ENCODE data around the gene DBP.
A peak's percentile ranks its signal among the peaks of the same experiment; 100 is the strongest.

Gene DBP

DNA sequence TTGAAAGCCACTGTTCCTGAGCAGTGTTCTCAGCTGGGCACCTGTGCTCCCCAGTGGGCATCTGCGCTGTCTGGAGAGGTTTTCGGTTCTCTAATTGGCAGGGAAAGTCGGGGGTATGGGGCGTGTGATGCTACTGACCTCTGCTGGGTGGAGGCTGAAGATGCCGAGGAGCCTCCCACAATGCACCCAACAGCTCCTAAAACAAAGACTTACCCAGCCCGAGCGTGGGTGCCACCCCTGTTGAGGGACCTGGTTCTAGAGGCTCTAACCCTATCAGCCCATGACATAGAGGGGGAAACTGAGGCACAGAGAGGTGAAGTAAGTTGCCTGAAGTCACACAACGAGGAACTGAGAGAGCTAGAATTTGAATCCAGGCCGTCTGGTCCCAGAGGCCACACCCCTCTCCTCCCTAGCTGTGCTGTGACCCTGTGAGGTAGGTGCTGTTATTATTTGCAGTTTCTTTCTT lies 28.3 kb downstream of the DBP start (continued):
- TF ChIP-seq, protein P1, sequence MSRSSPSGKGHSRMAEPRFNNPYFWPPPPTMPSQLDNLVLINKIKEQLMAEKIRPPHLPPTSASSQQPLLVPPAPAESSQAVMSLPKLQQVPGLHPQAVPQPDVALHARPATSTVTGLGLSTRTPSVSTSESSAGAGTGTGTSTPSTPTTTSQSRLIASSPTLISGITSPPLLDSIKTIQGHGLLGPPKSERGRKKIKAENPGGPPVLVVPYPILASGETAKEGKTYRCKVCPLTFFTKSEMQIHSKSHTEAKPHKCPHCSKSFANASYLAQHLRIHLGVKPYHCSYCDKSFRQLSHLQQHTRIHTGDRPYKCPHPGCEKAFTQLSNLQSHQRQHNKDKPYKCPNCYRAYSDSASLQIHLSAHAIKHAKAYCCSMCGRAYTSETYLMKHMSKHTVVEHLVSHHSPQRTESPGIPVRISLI (tag by site-specific recombination; IDR thresholded peaks at IDR 0.05) = no peak
- TF ChIP-seq ZNF366 (tag by site-specific recombination; conservative IDR thresholded peaks at IDR 0.05) = no peak
- no peak for TF ChIP-seq ZNF223 (tag by site-specific recombination; IDR thresholded peaks at IDR 0.05)
- no peak for TF ChIP-seq ZSCAN30 (tag by site-specific recombination; IDR thresholded peaks at IDR 0.05)
- TF ChIP-seq EGR2 (tag by site-specific recombination; IDR thresholded peaks at IDR 0.05; ENCODE audit: low read depth) = 0 out of 2 replicates have a peak, but pooled peaks have one; percentile 33
- no peak for TF ChIP-seq ZNF792 (tag by site-specific recombination; IDR thresholded peaks at IDR 0.05)
- TF ChIP-seq, protein P2, sequence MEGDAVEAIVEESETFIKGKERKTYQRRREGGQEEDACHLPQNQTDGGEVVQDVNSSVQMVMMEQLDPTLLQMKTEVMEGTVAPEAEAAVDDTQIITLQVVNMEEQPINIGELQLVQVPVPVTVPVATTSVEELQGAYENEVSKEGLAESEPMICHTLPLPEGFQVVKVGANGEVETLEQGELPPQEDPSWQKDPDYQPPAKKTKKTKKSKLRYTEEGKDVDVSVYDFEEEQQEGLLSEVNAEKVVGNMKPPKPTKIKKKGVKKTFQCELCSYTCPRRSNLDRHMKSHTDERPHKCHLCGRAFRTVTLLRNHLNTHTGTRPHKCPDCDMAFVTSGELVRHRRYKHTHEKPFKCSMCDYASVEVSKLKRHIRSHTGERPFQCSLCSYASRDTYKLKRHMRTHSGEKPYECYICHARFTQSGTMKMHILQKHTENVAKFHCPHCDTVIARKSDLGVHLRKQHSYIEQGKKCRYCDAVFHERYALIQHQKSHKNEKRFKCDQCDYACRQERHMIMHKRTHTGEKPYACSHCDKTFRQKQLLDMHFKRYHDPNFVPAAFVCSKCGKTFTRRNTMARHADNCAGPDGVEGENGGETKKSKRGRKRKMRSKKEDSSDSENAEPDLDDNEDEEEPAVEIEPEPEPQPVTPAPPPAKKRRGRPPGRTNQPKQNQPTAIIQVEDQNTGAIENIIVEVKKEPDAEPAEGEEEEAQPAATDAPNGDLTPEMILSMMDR (tag by site-specific recombination; IDR thresholded peaks at IDR 0.05) = peak; percentile 86
- TF ChIP-seq, protein P3, sequence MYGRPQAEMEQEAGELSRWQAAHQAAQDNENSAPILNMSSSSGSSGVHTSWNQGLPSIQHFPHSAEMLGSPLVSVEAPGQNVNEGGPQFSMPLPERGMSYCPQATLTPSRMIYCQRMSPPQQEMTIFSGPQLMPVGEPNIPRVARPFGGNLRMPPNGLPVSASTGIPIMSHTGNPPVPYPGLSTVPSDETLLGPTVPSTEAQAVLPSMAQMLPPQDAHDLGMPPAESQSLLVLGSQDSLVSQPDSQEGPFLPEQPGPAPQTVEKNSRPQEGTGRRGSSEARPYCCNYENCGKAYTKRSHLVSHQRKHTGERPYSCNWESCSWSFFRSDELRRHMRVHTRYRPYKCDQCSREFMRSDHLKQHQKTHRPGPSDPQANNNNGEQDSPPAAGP (tag by site-specific recombination; IDR thresholded peaks at IDR 0.05) = no peak
- TF ChIP-seq ZNF10 (tag by site-specific recombination; IDR thresholded peaks at IDR 0.05) = peak; percentile 14; the same call in 1 of the 2 replicates
- TF ChIP-seq, protein P4, sequence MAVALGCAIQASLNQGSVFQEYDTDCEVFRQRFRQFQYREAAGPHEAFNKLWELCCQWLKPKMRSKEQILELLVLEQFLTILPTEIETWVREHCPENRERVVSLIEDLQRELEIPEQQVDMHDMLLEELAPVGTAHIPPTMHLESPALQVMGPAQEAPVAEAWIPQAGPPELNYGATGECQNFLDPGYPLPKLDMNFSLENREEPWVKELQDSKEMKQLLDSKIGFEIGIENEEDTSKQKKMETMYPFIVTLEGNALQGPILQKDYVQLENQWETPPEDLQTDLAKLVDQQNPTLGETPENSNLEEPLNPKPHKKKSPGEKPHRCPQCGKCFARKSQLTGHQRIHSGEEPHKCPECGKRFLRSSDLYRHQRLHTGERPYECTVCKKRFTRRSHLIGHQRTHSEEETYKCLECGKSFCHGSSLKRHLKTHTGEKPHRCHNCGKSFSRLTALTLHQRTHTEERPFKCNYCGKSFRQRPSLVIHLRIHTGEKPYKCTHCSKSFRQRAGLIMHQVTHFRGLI (tag by site-specific recombination; IDR thresholded peaks at IDR 0.05) = no peak
- TF ChIP-seq, protein P5, sequence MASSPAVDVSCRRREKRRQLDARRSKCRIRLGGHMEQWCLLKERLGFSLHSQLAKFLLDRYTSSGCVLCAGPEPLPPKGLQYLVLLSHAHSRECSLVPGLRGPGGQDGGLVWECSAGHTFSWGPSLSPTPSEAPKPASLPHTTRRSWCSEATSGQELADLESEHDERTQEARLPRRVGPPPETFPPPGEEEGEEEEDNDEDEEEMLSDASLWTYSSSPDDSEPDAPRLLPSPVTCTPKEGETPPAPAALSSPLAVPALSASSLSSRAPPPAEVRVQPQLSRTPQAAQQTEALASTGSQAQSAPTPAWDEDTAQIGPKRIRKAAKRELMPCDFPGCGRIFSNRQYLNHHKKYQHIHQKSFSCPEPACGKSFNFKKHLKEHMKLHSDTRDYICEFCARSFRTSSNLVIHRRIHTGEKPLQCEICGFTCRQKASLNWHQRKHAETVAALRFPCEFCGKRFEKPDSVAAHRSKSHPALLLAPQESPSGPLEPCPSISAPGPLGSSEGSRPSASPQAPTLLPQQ (tag by site-specific recombination; IDR thresholded peaks at IDR 0.05) = no peak
- TF ChIP-seq, protein P6, sequence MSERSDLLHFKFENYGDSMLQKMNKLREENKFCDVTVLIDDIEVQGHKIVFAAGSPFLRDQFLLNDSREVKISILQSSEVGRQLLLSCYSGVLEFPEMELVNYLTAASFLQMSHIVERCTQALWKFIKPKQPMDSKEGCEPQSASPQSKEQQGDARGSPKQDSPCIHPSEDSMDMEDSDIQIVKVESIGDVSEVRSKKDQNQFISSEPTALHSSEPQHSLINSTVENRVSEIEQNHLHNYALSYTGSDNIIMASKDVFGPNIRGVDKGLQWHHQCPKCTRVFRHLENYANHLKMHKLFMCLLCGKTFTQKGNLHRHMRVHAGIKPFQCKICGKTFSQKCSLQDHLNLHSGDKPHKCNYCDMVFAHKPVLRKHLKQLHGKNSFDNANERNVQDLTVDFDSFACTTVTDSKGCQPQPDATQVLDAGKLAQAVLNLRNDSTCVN (tag by site-specific recombination; optimal IDR thresholded peaks at IDR 0.05) = no peak
- no peak for TF ChIP-seq ZNF677 (tag by site-specific recombination; IDR thresholded peaks at IDR 0.05)
- no peak for TF ChIP-seq ZNF23 (tag by site-specific recombination; IDR thresholded peaks at IDR 0.05; ENCODE audit: borderline replicate concordance)
- peak; percentile 52; the same call in 1 of the 2 replicates for TF ChIP-seq KLF9 (tag by site-specific recombination; IDR thresholded peaks at IDR 0.05; ENCODE audit: low read depth)
- TF ChIP-seq GFI1B (tag by site-specific recombination; IDR thresholded peaks at IDR 0.05) = no peak
- TF ChIP-seq ZNF514 (tag by site-specific recombination; IDR thresholded peaks at IDR 0.05) = no peak
- peak; percentile 62 for TF ChIP-seq PRDM1 (tag by site-specific recombination; IDR thresholded peaks at IDR 0.05)
- no peak for TF ChIP-seq BCL11A (tag by site-specific recombination; IDR thresholded peaks at IDR 0.05; ENCODE audit: low read depth)
- no peak for TF ChIP-seq YY1 (tag by site-specific recombination; IDR thresholded peaks at IDR 0.05)
- no peak for TF ChIP-seq ZNF785 (tag by site-specific recombination; IDR thresholded peaks at IDR 0.05)
- TF ChIP-seq, protein P7, sequence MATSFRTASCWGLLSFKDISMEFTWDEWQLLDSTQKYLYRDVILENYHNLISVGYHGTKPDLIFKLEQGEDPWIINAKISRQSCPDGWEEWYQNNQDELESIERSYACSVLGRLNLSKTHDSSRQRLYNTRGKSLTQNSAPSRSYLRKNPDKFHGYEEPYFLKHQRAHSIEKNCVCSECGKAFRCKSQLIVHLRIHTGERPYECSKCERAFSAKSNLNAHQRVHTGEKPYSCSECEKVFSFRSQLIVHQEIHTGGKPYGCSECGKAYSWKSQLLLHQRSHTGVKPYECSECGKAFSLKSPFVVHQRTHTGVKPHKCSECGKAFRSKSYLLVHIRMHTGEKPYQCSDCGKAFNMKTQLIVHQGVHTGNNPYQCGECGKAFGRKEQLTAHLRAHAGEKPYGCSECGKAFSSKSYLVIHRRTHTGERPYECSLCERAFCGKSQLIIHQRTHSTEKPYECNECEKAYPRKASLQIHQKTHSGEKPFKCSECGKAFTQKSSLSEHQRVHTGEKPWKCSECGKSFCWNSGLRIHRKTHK (tag by site-specific recombination; IDR thresholded peaks at IDR 0.05) = no peak
- no peak for TF ChIP-seq ZBTB48 (tag by site-specific recombination; IDR thresholded peaks at IDR 0.05)
- TF ChIP-seq, protein P8, sequence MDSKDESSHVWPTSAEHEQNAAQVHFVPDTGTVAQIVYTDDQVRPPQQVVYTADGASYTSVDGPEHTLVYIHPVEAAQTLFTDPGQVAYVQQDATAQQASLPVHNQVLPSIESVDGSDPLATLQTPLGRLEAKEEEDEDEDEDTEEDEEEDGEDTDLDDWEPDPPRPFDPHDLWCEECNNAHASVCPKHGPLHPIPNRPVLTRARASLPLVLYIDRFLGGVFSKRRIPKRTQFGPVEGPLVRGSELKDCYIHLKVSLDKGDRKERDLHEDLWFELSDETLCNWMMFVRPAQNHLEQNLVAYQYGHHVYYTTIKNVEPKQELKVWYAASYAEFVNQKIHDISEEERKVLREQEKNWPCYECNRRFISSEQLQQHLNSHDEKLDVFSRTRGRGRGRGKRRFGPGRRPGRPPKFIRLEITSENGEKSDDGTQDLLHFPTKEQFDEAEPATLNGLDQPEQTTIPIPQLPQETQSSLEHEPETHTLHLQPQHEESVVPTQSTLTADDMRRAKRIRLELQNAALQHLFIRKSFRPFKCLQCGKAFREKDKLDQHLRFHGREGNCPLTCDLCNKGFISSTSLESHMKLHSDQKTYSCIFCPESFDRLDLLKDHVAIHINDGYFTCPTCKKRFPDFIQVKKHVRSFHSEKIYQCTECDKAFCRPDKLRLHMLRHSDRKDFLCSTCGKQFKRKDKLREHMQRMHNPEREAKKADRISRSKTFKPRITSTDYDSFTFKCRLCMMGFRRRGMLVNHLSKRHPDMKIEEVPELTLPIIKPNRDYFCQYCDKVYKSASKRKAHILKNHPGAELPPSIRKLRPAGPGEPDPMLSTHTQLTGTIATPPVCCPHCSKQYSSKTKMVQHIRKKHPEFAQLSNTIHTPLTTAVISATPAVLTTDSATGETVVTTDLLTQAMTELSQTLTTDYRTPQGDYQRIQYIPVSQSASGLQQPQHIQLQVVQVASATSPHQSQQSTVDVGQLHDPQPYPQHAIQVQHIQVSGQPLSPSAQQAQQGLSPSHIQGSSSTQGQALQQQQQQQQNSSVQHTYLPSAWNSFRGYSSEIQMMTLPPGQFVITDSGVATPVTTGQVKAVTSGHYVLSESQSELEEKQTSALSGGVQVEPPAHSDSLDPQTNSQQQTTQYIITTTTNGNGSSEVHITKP (tag by site-specific recombination; IDR thresholded peaks at IDR 0.05) = peak; percentile 92
- no peak for TF ChIP-seq ZSCAN16 (tag by site-specific recombination; IDR thresholded peaks at IDR 0.05)
- TF ChIP-seq ZIC2 (tag by site-specific recombination; IDR thresholded peaks at IDR 0.05) = peak; percentile 62
- TF ChIP-seq ZNF121 (tag by site-specific recombination; IDR thresholded peaks at IDR 0.05) = no peak
- TF ChIP-seq ZBTB21 (tag by site-specific recombination; IDR thresholded peaks at IDR 0.05) = no peak
